ENCODE data around the gene UBTD2.
"Not testable (repeated sequence)": the region's sequence is repeated elsewhere in the genome, so short reads cannot be mapped to it uniquely, and the experiment has no call there.

UBTD2 gene

DNA sequence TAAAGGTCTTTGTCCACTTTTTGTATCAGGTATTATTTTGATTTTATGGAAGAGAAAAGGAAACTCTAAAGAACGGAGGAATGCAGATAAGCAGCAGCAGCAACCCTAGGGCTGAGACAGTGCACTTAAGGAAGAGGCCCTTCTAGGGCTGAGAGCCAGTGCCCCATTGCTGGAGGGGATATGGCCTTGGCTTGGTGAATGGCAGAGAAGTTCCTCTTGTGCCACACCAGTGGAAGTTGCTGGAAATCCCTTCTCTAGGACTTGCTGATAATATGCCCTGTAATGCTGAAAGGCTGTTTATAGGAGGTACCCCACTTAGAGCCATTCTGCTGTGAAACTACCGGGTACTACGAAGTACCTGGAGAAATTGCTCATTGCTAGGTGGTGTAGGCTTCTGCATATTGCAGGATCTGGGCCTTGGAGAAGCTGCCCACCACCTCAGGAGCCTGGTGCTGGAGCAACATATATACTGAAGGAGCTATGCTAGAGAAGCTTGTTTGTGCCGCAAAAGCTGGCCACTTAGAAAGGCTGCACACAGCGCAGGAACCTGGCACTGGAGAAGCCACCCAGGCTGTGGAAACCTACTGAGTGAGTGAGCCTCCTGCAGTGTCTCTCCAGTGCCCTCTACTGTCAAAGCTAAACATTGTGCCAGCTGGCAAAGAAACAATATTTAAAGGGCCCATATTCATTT, 9.6 kb upstream of the UBTD2 start:
- TF ChIP-seq, protein P1, sequence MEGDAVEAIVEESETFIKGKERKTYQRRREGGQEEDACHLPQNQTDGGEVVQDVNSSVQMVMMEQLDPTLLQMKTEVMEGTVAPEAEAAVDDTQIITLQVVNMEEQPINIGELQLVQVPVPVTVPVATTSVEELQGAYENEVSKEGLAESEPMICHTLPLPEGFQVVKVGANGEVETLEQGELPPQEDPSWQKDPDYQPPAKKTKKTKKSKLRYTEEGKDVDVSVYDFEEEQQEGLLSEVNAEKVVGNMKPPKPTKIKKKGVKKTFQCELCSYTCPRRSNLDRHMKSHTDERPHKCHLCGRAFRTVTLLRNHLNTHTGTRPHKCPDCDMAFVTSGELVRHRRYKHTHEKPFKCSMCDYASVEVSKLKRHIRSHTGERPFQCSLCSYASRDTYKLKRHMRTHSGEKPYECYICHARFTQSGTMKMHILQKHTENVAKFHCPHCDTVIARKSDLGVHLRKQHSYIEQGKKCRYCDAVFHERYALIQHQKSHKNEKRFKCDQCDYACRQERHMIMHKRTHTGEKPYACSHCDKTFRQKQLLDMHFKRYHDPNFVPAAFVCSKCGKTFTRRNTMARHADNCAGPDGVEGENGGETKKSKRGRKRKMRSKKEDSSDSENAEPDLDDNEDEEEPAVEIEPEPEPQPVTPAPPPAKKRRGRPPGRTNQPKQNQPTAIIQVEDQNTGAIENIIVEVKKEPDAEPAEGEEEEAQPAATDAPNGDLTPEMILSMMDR (IDR thresholded peaks at IDR 0.05; ENCODE audit: low read depth, low read length) = peak; percentile 87
- DNase-seq (ENCODE audit: extremely low read depth, low read depth) = no peak

DNA sequence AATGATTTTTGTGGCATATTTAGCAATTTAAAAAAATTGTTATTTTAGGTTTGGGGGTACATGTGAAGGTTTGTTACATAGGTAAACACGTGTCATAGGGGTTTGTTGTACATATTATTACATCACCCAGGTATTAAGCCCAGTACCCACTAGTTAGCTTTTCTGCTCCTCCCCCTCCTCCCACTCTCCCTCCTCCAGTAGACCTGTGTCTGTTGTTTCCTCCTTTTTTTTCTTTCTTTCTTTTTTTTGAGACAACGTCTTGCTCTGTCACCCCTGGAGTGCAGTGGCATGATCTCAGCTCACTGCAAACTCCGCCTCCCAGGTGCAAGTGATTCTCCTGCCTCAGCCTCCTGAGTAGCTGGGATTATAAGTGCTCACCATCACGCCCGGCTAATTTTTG, 8.3 kb upstream of the UBTD2 start:
- DNase-seq (ENCODE audit: extremely low read depth, low read depth) = not testable (repeated sequence)

DNA sequence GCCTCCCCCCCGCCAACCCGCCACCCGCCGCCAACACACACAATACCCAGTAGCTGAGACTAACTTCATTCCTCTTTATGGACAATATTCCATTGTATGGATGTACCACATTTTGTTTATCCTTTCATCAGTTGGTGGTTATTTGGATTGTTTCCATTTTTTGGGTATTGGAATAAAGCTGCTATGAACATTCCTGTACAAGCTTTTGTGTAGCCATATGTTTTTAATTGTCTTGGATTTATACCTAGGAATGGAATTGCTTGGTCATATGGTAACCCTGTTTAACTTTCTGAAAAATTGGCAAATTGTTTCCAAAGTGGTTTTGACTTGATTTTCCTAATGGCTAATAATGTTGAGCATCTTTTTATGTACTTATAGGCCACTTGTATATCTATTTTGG, 4.9 kb upstream of the UBTD2 start:
- TF ChIP-seq, protein P1 (IDR thresholded peaks at IDR 0.05; ENCODE audit: low read depth, low read length) = no peak
- no peak for DNase-seq (ENCODE audit: extremely low read depth, low read depth)

- DNase-seq (ENCODE audit: extremely low read depth, low read depth) = not testable (repeated sequence)
Observed at GRCh38 chr5:172287140-172287539, 3.6 kb upstream of the UBTD2 start.

DNA sequence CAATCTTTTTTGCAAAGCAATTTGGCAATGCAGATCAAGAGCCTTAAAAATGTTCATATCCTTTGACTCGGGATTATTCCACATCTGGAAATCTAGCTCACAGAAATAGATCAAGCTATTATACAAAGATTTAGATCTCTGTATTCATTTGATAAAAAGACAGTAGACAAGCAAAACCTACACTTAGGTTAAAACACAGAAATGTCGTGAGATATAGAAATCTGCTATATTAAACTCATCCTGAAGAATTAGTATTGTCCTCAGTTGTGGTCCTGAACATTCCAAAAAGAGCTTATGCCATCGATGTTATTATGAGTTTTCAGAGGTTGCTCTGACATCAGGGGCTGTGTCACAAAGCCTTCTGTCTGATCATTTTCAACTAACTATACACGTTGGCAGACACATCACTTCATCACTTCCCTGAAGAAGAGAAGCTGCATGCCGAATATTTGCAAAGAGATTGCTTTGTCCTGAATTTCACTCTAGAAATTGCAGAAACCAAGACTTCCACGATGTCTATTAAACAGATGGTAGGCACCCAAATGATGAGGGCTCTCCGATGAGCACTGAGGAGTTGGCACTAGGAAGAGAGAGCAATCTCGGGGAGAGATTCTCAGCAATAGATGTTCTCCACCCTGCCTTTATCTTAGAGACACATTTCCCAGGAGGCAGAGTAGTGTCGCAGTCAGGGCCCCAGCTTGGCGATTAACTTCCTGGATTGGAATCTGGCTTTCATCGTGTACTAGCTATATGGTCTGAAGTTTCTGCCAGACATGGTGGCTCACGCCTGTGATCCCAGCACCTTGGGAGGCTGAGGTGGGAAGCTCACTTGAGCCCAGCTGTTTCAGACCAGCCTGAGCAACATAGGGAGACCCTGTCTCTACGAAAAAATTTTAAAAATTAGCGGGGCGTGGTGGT, 1.9 kb upstream of the UBTD2 start:
- TF ChIP-seq, protein P1 (IDR thresholded peaks at IDR 0.05; ENCODE audit: low read depth, low read length) = no peak
- DNase-seq (ENCODE audit: extremely low read depth, low read depth) = no peak

GRCh38 chr5:172284611-172284980, 1.0 kb upstream of the UBTD2 start:
- TF ChIP-seq, protein P1 (IDR thresholded peaks at IDR 0.05; ENCODE audit: low read depth, low read length) = no peak
- DNase-seq (ENCODE audit: extremely low read depth, low read depth) = no peak

DNA sequence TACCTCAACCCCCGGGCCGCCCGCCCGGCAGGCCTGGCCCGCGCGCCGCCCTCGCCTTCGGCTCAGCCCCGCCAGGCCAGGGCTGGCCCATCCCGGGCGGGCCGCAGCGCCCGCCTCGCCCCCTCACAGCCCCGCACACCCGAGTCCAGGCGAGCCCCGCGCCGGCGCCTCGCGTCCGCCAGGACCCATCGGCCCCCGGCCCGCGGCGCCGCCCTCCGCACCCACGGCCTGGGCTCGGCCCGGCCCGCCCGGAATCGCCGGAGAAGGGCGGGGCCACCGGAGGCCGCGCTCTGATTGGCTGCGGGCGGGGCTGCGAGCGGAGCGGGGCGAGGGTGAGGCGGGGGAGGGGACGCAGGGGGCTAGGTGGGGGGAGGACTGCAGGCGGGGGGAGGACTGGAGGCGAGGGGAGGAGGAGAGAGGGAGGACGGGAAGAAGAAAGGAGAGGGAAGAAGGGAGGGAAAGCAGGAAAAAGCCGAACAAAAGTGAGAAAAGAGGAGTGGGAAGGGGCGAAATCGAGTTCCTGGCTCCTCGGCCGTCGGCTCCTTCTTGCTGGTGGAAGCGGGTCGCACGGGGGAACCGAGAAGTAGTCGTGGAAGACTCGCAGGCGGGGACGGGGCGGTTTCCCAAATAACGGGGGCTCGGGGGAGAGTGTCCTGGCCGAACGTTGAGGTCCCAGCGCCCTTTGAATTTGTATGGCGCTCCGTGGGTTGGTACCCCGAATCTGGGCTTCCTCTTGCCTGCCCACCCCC, 472 bp upstream of the UBTD2 start:
- no peak for DNase-seq (ENCODE audit: extremely low read depth, low read depth)
- TF ChIP-seq, protein P1 (IDR thresholded peaks at IDR 0.05; ENCODE audit: low read depth, low read length) = no peak

All from AG09319 (cell line).